ENCODE data around the gene TMEM9. TPM values are rescaled to one million over a fixed set of nuclear protein-coding genes. Genes with fewer than 3 reads are reported as not detected.
A peak's percentile ranks its signal among the peaks of the same experiment; 100 is the strongest.

Gene TMEM9
- total RNA-seq, 4 donors from 2014 or later: 38.1 to 50.8 (median 40.7) TPM

GRCh38 chr1:201090541-201090940 lies 63.7 kb downstream of the TMEM9 start:
- H3K27ac ChIP-seq: no peak overlapping the region
- H3K4me1 ChIP-seq: peaks cover 3% of the 10 kb centered on the region
- H3K9me3 ChIP-seq: no peaks in the 10 kb centered on the region
- no peak overlapping the region for H3K4me3 ChIP-seq
- no peak for DNase-seq (ENCODE audit: low spot score in 2 of 2)
- 64% methylated on average over 4 of the region's 4 CpGs for WGBS
- H3K36me3 ChIP-seq: no peaks in the 10 kb centered on the region
- TF ChIP-seq EP300 (IDR thresholded peaks at IDR 0.05) (no peak), CTCF (IDR thresholded peaks at IDR 0.05) (no peak), POLR2A (IDR thresholded peaks at IDR 0.05) (no peak)
- H3K27me3 ChIP-seq: no peaks in the 10 kb centered on the region

GRCh38 chr1:201089596-201089995 lies 64.7 kb downstream of the TMEM9 start:
- no peaks in the 10 kb centered on the region for H3K36me3 ChIP-seq
- no peak overlapping the region for H3K27ac ChIP-seq
- no peaks in the 10 kb centered on the region for H3K9me3 ChIP-seq
- no peak overlapping the region for H3K4me3 ChIP-seq
- WGBS: 75% methylated on average over 5 of the region's 5 CpGs
- DNase-seq (ENCODE audit: low spot score in 2 of 2): no peak
- no peak for TF ChIP-seq POLR2AphosphoS5 (IDR thresholded peaks at IDR 0.05)
- no peak for TF ChIP-seq EP300 (IDR thresholded peaks at IDR 0.05)
- no peak for TF ChIP-seq POLR2A (IDR thresholded peaks at IDR 0.05)
- no peak for TF ChIP-seq CTCF (IDR thresholded peaks at IDR 0.05)
- H3K27me3 ChIP-seq: peaks cover under 1% of the 10 kb centered on the region
- no peaks in the 10 kb centered on the region for H3K4me1 ChIP-seq

GRCh38 chr1:201088901-201089525 lies 65.3 kb downstream of the TMEM9 start:
- Histone ChIP-seq H3K9me3 (no peaks in the 10 kb centered on the region), H3K4me1 (no peaks in the 10 kb centered on the region), H3K36me3 (no peaks in the 10 kb centered on the region), H3K27ac (no peak overlapping the region), H3K27me3 (peaks cover 4% of the 10 kb centered on the region), H3K4me3 (no peak overlapping the region)
- DNase-seq (ENCODE audit: low spot score in 2 of 2): no peak
- TF ChIP-seq POLR2A (IDR thresholded peaks at IDR 0.05): no peak
- no peak for TF ChIP-seq POLR2AphosphoS5 (IDR thresholded peaks at IDR 0.05)
- TF ChIP-seq CTCF (IDR thresholded peaks at IDR 0.05): no peak
- no peak for TF ChIP-seq EP300 (IDR thresholded peaks at IDR 0.05)
- WGBS: 85% methylated on average over 17 of the region's 19 CpGs

- 57% methylated on average over 4 of the region's 4 CpGs for WGBS
- Histone ChIP-seq H3K36me3 (no peaks in the 10 kb centered on the region), H3K9me3 (no peaks in the 10 kb centered on the region), H3K4me1 (no peaks in the 10 kb centered on the region), H3K27ac (no peak overlapping the region), H3K27me3 (peaks cover 4% of the 10 kb centered on the region), H3K4me3 (no peak overlapping the region)
- no peak for DNase-seq (ENCODE audit: low spot score in 2 of 2)
- TF ChIP-seq POLR2A (IDR thresholded peaks at IDR 0.05) (no peak), POLR2AphosphoS5 (IDR thresholded peaks at IDR 0.05) (no peak), EP300 (IDR thresholded peaks at IDR 0.05) (no peak), CTCF (IDR thresholded peaks at IDR 0.05) (no peak)
These were observed 65.9 kb downstream of the TMEM9 start for GRCh38 chr1:201088395-201088794.

- Histone ChIP-seq H3K9me3 (no peaks in the 10 kb centered on the region), H3K4me3 (no peak overlapping the region), H3K36me3 (no peaks in the 10 kb centered on the region), H3K4me1 (no peaks in the 10 kb centered on the region), H3K27ac (no peak overlapping the region), H3K27me3 (peaks cover 4% of the 10 kb centered on the region)
- no peak for DNase-seq (ENCODE audit: low spot score in 2 of 2)
- 76% methylated on average over 12 of the region's 12 CpGs for WGBS
- TF ChIP-seq POLR2AphosphoS5 (IDR thresholded peaks at IDR 0.05) (no peak), CTCF (IDR thresholded peaks at IDR 0.05) (peak in 1 of 2 donors; percentile 36)
These were observed 68.2 kb downstream of the TMEM9 start for GRCh38 chr1:201085902-201086735.
